Motor neuron (in vitro differentiated cells): ENCODE results near the gene ABCC4. TPM values are rescaled to one million over a fixed set of nuclear protein-coding genes. Genes with fewer than 3 reads are reported as not detected.
"Not testable (repeated sequence)": the region's sequence is repeated elsewhere in the genome, so short reads cannot be mapped to it uniquely, and the experiment has no call there.

Experiments used
- ATAC-seq, 8 experiments: fragments of 200-7000 bp; cut with Tn5 transposase; replicated peaks in 6 of 8; 2 replicates each; pipeline ENCODE4 v1.8.0; 2021; ENCODE audit warnings: mild to moderate bottlenecking in 8 of 8, moderate library complexity in 8 of 8
- H3K27ac ChIP-seq, 2 donors: fragments of 250-450 bp; sonication (Bioruptor Pico); 2 replicates each; pipeline ENCODE4 v1.9.0; 2021; ENCODE audit warnings: antibody characterized with exemption in 2 of 2, mild to moderate bottlenecking in 2 of 2, moderate library complexity in 1 of 2
- H3K4me1 ChIP-seq, 2 donors: fragments of 250-450 bp; sonication (Bioruptor Pico); replicated peaks in 1 of 2; 2 replicates each; pipeline ENCODE4 v1.6.1; 2021; ENCODE audit warnings: antibody characterized with exemption in 2 of 2, mild to moderate bottlenecking in 2 of 2, moderate library complexity in 1 of 2
- H3K4me3 ChIP-seq, 5 donors: fragments of 250-450 bp; sonication (Bioruptor Pico); 2 replicates each; pipeline ENCODE4 v1.9.0; 2021; ENCODE audit warnings: antibody characterized with exemption in 5 of 5, mild to moderate bottlenecking in 5 of 5, moderate library complexity in 4 of 5
- WGBS, 10 experiments: fragments of 450-650 bp; shearing (Covaris generic); methylation state at CpG; one replicate each; pipeline ENCODE4 v1.0.0; 2022; 5-methylcytosine and 5-hydroxymethylcytosine counted together
- in situ Hi-C, 9 experiments: fragments of 400-800 bp; cut with MboI; loops; one replicate each; pipeline ENCODE4 v1.15.0; 2021; ENCODE audit warnings: low sequenced_read_pairs in 9 of 9, low pct_unique_long_range_greater_than_20kb in 2 of 9; ENCODE audit not compliant: unreplicated experiment in 9 of 9
- total RNA-seq, 8 experiments: library from RNA; unstranded; fragments of 300-600 nt; gene quantifications; 2 replicates each; pipeline versions ENCODE4 v1.2.3 to v1.2.4, GENCODE V29; 2022

Gene ABCC4
- total RNA-seq, 8 experiments from 2014 or later, result 2.5 to 13.0 (median 8.0) TPM

DNA sequence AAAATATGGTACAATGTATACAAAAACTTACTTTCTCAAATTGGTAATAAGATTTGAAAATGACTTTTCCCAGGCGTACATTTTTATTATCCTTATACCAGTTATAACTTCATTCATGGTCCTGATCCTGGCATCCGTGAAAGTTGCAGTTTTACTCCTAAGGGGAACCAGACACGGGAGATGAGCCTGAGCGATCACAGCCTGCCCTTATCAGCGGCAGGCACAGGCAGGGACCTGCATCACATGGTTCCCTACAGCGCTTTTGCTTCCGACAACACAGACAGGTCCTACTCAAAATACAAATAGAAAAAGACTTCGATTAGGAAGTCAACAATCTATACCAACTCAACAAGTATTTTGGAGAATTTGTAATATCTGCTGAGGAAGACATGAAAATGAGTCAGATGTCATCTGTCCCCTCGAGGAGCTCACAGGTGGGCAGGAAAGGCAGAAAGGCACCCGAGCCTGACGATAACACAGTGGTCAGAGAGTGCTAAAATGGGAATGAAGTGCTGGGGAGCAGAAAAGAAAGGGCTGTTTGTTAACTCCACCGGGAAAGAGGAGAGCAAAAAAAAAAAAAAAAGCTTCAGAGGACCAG lies 93.4 kb downstream of the ABCC4 start:
- Histone ChIP-seq H3K4me3 (no peak overlapping the region), H3K4me1 (no peaks in the 10 kb centered on the region), H3K27ac (no peak overlapping the region)
- WGBS, 10 experiments, result 0 to 94% (median 83%) methylated on average over 1 to 12 of the region's 12 CpGs
- in situ Hi-C loops, result no loop called here
- ATAC-seq, result no peak

DNA sequence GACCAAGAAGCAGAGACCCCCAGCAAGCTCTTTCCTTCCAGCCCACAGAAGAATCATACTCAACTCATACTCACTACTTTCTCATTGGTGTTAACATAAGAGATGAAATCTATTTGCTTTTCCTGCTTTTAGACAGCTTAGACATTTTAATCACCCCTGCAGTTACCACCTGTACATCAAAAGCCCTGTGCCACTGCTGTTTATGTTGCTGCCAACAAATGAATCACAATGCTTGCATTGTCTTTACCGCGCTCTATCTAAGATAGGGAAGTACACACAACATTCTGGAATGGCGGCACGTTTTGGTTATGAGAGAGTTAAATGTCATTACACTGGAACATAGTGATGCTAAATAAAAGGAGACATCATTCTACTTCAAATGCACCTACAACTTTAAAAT lies 95.1 kb downstream of the ABCC4 start:
- H3K27ac ChIP-seq, result no peak overlapping the region
- H3K4me1 ChIP-seq, result no peaks in the 10 kb centered on the region
- in situ Hi-C loops, result no loop called here
- WGBS, 10 experiments, result 92 to 100% (median 94%) methylated on average over 3 to 4 of the region's 4 CpGs; no CpG with 5 or more reads in 5 of the 10 experiments
- H3K4me3 ChIP-seq, result no peak overlapping the region
- ATAC-seq, result no peak

DNA sequence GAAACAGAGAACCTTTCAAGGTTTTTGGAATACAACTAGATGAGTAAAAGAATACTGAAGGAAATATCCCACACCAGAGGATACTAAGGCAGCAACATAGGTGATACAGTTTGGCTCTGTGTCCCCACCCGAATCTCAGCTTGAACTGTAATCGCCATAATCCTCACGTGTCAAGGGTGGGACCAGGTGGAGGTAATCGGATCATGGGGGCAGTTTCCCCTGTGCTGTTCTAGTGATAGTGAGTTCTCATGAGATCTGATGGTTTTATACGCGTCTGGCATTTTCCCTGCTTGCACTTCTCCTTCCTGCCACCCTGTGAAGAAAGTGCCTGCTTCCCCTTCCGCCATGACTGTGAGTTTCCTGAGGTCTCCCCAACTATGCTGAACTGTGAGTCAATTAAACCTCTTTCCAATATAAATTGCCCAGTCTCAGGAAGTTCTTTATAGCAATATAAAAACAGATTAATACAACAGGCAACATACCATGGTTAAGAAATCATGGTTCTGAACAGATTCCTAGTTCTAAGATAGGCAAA lies 97.0 kb downstream of the ABCC4 start:
- WGBS, 10 experiments, result 80 to 100% (median 100%) methylated on average over 1 to 6 of the region's 7 CpGs; no CpG with 5 or more reads in 3 of the 10 experiments
- Histone ChIP-seq H3K4me3 (no peak overlapping the region), H3K4me1 (no peaks in the 10 kb centered on the region), H3K27ac (no peak overlapping the region)
- in situ Hi-C loops, result no loop called here
- ATAC-seq, result no peak

DNA sequence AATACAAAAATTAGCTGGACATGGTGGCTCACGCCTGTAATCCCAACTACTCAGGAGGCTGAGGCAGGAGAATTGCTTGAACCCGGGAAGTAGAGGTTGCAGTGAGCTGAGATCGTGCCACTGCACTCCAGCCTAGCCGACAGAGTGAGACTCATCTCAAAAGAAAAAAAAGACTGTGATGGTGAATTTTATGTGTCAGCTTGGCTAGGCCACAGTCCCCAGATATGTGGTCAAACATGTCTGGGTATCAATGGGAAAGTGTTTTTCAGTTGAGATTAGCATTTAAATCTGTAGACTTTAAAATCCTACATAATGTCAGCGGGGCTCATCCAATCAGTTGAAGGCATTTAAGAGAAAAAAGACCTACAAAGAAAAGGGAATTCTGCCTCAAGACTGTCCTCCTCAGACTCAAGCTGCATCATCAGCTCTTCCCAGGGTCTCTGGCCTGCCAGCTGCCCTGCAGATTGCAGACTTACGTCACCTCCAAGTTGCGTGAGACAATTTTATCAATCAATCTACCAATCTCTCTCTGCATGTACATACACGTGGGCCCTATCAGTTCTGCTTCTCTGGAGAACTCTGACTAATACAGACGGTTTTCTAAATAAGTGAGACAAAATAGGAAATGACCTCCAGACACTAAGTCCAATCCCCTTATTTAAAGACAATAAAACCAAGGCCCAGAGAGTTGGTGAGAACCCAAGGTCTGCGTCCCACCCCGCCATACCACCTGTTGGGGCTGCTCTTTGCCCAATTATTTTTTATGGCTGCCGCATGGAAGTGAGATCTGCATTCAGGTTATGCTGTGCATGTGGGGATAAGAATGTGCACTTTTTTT lies 99.2 kb downstream of the ABCC4 start:
- Histone ChIP-seq H3K27ac (no peak overlapping the region), H3K4me1 (no peaks in the 10 kb centered on the region), H3K4me3 (no peak overlapping the region)
- 66 to 100% (median 90%) methylated on average over 1 to 11 of the region's 12 CpGs; no CpG with 5 or more reads in 1 of the 10 experiments for WGBS, 10 experiments
- in situ Hi-C loops, result no loop called here
- ATAC-seq, result no peak

DNA sequence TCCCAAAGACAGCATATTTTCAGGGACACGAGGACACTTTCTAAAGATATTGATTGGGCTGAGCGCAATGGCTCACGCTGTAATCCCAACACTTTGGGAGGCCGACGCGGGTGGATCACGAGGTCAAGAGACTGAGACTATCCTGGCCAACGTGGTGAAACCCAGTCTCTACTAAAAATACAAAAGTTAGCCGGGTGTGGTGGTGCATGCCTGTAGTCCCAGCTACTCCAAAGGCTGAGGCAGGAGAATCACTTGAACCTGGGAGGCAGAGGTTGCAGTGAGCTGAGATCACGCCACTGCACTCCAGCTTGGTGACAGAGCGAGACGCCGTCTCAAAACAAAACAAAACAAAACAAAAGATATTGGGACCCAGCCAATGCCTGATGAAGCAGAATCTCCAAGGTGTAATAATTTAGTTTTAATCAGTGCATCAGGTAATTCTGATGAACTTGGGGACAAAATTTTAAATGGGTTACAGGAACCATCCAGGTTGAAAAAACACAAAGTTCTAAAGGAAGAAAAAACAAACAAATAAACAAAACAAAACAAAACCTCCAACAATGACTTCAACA lies 100.8 kb downstream of the ABCC4 start:
- H3K27ac ChIP-seq, H3K4me3 ChIP-seq, in situ Hi-C loops, H3K4me1 ChIP-seq, ATAC-seq: not testable (repeated sequence)
- WGBS, 10 experiments, result 70 to 100% (median 96%) methylated on average over 1 to 13 of the region's 13 CpGs; no CpG with 5 or more reads in 1 of the 10 experiments

DNA sequence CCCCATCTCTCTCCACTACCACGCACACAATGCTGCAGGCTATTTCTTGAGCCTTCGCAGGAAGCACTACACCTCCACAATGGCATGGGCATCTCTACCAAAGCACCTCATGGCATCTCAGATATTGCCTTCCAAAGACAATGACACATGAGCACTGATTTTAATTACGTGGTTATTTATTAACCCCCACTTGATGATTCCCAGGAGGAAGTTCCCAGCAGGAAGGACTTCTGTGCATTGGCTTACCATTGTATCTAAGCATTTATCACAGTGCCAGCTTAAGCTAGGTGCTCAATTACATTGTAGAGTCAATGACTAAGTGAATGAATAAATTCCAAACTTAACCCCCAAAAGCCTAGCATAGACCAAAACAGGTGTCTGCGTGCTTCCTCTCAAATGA lies 101.4 kb downstream of the ABCC4 start:
- H3K4me3 ChIP-seq, result no peak overlapping the region
- no peaks in the 10 kb centered on the region for H3K4me1 ChIP-seq
- 60 to 100% (median 94%) methylated on average over 1 to 3 of the region's 4 CpGs; no CpG with 5 or more reads in 1 of the 10 experiments for WGBS, 10 experiments
- H3K27ac ChIP-seq, result no peak overlapping the region
- in situ Hi-C loops, result loop anchor here in 8 of 9 experiments (10.0 to 25.0 kb wide), 4 partner anchors 185 to 212 kb away; no protein-coding TSS in a partner anchor
- ATAC-seq, result no peak

DNA sequence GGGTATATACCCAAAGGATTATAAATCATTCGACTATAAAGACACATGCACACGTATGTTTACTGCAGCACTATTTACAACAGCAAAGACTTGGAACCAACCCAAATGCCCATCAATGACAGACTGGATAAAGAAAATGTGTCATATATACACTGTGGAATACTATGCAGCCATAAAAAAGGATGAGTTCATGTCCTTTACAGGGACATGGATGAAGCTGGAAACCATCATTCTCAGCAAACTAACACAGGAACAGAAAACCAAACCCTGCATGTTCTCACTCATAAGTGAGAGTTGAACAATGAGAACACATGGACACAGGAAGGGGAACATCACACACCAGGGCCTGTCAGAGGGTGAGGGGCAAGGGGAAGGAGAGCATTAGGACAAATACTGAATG lies 102.6 kb downstream of the ABCC4 start:
- WGBS, 10 experiments, result 60% methylated on average over 1 of the region's 2 CpGs; no CpG with 5 or more reads in 8 of the 10 experiments
- H3K4me1 ChIP-seq, ATAC-seq, H3K27ac ChIP-seq, H3K4me3 ChIP-seq: not testable (repeated sequence)
- in situ Hi-C loops, result loop anchor here in 8 of 9 experiments (10.0 to 25.0 kb wide), 4 partner anchors 186 to 214 kb away; no protein-coding TSS in a partner anchor

DNA sequence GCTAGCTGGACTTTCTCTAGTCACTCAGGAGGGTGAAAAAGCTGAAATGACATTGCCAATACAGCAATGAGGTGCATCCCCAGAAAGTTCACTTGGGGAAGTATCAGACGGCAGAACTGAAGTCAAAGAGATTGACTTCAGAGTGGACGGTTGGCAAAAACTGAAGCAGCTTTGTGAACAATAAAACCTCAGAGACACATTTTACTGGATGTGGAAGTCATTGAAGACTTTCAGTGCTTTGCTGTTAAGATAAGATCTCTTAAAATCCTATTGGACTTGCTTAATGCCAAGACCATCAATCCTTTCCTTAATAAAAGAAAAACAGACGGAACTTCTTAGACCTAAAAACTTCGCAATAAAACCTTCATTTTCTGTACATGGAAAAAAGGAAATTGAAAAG lies 103.7 kb downstream of the ABCC4 start:
- H3K4me3 ChIP-seq, result no peak overlapping the region
- WGBS, 10 experiments, result 74 to 100% (median 93%) methylated on average over 2 to 4 of the region's 4 CpGs
- no peak for ATAC-seq
- in situ Hi-C loops, result loop anchor here in 8 of 9 experiments (10.0 to 25.0 kb wide), 4 partner anchors 187 to 215 kb away; no protein-coding TSS in a partner anchor
- no peak overlapping the region for H3K27ac ChIP-seq
- H3K4me1 ChIP-seq, result no peaks in the 10 kb centered on the region

DNA sequence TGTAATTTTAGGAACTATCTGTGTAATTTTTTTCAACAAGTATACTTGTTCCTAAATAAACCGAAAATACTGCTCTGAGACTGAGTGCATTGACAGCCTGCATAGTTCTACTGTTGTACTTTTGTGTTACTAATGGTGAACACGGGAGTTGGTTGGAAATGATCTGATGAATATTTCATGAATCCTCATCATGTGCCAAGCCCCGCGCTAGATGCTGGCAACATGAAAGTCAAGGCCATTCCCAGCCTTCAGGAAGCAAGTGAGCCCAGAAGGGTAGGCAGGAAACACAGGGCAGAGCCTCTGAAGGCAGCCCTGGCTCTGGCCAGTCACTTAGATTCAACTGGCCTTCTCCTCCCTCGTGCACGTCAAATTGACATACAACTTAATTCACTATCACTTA lies 106.1 kb downstream of the ABCC4 start:
- peak in 6 of 8 experiments; percentile 15 to 64 (median 38) for ATAC-seq
- in situ Hi-C loops, result loop anchor here in 8 of 9 experiments (10.0 to 25.0 kb wide), 4 partner anchors 190 to 217 kb away; no protein-coding TSS in a partner anchor

DNA sequence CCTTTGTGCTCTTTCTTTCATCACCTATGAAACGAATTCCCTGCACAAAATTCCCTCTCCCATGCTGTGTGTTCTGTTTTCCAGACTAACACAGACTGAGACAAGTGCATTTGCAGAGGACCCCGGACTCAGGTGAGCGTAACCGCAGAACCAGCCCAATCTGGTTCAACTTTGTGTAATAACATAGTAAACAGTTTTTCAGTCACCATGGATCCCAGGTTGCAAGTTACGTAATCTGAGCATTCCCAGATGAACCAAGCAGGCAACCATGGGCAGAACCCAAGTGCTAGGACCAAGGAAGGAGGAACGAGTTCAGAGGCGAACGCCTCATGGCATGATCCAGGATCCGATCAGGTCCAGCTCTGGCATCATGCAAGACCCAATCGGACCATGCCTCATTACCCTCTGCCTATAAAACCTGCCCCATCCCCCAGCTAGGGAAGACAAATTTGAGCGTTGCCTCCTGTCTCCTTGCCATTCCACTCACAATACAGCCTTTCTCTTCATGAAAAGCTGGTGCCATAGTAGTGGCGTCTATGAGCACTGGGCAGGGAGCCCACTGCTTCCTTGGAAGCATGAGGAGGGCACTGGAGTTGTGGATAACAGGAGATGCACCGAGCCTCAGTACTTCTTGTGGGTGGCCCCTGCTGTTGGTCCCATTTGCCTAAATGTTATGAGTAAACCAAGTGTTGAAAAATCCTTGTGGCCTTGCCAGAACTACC lies 107.6 kb downstream of the ABCC4 start:
- in situ Hi-C loops, result loop anchor here (5.0 to 25.0 kb wide), 5 partner anchors 191 to 219 kb away; no protein-coding TSS in a partner anchor
- no peak overlapping the region for H3K4me3 ChIP-seq
- no peaks in the 10 kb centered on the region for H3K4me1 ChIP-seq
- WGBS, 10 experiments, result 47 to 100% (median 87%) methylated on average over 1 to 8 of the region's 13 CpGs
- no peak overlapping the region for H3K27ac ChIP-seq
- ATAC-seq, result no peak

More for the DNA sequence above, 106.1 kb downstream of the ABCC4 start:
- H3K27ac ChIP-seq, result no peak overlapping the region
- 20 to 100% (median 86%) methylated on average over 1 to 6 of the region's 6 CpGs; no CpG with 5 or more reads in 2 of the 10 experiments for WGBS, 10 experiments
- H3K4me1 ChIP-seq, result no peaks in the 10 kb centered on the region
- H3K4me3 ChIP-seq, result no peak overlapping the region

DNA sequence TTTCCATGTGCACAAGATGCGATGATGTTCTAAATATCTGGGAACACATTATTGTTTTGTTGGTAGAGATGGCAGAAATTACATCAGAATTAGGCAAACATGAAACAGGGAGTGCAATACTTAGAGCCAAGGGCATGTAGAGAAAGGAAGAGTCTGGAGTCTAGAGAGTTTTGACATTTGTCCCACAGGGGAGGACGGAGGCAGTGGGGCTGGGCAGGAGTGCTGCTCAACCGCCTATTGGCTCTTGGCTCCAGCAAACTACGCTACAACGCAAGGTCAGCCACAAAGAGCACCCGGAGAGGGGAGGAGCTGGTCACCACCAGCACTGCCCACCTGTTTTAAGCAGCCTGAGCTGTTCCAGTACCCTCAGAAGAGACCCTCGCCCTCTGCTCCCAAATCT lies 108.3 kb downstream of the ABCC4 start:
- no peak overlapping the region for H3K4me3 ChIP-seq
- no peak overlapping the region for H3K27ac ChIP-seq
- ATAC-seq, result no peak
- in situ Hi-C loops, result loop anchor here (5.0 to 25.0 kb wide), 5 partner anchors 192 to 219 kb away; no protein-coding TSS in a partner anchor
- WGBS, 10 experiments, result 0 to 100% (median 67%) methylated on average over 1 to 5 of the region's 7 CpGs; no CpG with 5 or more reads in 4 of the 10 experiments
- H3K4me1 ChIP-seq, result no peaks in the 10 kb centered on the region

DNA sequence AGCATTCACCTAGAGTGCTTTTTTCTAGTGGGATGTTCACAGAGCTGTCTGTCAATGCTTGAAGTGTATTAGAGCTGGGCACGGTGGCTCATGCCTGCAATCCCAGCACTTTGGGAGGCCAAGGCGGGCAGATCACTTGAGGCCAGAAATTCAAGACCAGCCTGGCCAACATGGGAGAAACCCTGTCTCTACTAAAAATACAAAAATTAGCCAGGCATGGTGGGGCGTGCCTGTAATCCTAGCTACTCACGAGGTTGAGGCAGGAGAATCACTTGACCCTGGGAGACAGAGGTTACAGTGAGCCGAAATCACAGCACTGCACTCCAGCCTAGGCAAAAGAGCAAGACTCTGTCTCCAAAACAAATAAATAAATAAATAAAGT lies 108.7 kb downstream of the ABCC4 start:
- in situ Hi-C loops, result loop anchor here (5.0 to 25.0 kb wide), 5 partner anchors 192 to 220 kb away; no protein-coding TSS in a partner anchor
- H3K4me1 ChIP-seq, H3K4me3 ChIP-seq, H3K27ac ChIP-seq, ATAC-seq: not testable (repeated sequence)
- 0 to 96% (median 86%) methylated on average over 1 to 4 of the region's 5 CpGs; no CpG with 5 or more reads in 5 of the 10 experiments for WGBS, 10 experiments
